ENCODE data around the gene CARMIL3.

The CARMIL3 gene

DNA sequence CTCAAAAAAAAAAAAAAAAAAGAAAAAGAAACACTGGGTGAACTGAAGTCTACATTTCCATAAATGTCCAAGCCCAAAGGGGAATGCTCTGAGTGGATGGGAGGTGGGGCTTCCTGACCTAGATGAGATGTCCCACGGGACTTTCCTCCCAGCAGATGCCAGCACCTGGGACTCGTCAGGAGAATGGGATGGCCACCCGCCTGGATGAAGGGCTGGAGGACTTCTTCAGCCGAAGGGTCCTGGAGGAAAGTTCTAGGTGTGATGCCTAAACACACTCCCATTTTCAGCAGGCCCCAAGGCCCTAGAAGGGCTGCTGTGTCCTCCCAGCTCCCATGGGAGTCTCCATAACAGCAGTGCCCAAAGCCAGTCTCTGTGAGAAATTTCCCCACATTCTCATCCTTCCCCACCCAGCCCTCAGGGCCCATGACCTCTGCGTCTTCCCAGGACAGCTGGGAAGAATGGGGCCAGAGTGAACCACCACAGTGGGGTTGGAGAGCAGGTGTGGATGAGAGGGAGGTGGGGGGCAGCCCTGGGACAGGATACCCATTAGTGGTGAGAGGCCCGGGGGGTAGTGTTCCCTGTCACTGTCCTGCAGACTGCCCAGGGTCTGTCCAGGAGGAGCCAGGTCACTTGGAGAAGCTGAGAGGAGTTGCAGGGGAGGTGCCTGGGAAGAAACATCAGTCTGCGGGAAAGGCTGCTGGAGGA, 12.4 kb downstream of the CARMIL3 start:
- no peak for DNase-seq

DNA sequence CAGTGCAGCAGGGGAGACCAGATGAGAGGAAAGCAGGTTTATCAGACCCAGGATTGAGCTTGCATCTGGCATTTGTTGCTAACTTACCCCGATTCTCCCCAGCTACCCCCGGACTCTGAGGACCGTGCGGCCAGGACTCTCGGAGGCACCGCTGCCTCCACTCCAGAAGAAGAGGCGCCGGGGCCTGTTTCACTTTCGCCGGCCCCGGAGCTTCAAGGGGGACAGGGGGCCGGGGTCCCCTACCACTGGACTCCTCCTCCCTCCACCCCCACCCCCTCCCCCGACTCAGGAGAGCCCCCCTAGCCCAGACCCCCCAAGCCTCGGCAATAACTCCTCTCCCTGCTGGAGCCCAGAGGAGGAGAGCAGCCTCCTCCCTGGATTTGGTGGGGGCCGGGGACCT, 13.0 kb downstream of the CARMIL3 start:
- no peak for DNase-seq

DNA sequence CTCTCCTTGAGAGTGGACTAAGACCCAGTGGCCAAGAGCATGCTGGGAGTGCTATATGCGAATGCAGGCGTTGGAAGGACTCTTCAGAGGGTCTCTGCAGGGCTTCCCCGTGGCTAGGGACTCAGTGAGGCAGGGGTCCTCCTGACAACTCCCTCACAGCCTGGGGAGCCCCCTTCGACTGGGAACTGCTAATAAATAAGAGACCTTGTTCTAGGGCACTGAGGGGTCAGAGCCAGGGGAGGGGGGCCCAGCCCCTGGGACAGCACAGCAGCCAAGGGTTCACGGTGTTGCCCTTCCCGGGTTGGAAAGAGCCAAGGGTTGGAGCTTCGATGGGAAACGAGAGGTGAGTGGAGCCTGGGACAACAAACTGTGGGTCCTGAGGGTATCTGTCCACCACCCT, 13.6 kb downstream of the CARMIL3 start:
- DNase-seq, result no peak

DNA sequence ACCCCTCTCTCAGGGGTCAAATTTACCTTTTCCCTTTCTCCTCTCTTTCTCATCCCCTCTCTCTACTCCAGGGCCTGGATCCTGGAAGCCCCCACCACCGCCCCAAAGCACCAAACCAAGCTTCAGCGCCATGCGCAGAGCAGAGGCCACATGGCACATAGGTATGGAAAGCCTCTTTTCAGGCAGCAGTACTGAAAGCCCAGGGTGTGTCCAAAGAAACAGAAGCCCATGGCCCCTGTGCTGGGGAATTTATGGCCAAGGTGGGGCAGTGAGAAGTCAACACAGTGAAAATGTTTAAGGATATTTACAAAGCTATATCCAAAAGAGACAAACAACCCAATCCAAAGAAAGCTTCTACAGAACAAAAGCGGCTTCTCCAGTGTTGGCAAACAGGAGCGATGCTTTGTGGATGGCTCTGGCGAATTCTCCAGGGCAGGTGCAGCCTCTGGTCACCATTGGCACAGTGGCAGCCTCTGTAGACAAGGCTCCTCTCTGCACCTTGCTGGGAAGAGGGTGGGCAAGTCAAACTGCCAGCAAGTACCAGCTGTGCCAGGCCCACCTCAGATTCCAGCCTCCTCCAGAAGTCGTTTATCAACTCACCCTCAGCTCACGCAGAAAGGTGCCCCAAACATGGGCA, 14.8 kb downstream of the CARMIL3 start:
- DNase-seq, result no peak

DNA sequence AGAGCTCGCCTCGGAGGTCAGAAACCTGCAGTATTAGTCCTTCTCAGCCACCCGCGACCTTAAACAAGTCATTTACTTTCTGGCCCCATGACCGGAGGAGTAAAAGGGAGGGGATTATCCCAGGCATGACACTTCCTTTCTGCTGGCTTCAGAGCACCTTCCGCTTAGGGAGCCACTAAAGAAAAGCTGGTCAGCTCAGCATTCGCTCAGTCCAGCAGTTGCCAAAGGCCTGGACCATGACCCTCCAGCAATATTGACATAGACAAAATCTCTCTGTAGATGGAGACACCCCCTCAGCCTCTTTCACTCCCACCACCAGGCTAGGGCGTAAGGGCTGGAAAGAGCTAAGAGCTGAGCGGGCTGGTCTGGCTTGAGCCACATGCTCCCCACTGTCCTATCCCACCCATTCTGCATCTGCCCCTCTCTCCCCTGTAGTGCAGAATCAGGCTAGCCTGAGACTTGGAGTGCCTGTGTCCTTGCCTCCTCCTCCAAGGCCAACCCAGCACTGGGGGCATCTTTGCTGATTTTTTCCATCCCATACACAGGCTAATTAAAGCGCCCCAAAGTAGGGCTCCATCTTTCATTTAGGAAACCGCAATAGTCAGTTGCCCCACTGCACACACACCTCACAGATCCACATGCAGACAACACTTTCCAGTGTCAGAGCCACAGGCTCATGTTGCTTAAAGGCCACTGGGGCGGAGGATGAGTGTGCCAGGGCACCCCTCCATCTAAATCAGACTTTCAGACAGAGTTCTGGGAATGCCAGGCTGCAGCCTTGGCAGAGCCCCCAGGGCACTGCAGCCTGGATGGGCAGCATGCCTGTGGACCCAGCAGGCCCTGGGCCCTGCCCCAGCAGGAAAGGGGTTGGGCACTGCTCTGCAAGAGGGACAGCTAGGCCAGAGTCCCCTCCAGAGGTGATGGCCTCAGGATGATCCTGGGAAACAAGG, 15.6 kb downstream of the CARMIL3 start:
- DNase-seq, result peak in 1 of 2 donors; percentile 48

DNA sequence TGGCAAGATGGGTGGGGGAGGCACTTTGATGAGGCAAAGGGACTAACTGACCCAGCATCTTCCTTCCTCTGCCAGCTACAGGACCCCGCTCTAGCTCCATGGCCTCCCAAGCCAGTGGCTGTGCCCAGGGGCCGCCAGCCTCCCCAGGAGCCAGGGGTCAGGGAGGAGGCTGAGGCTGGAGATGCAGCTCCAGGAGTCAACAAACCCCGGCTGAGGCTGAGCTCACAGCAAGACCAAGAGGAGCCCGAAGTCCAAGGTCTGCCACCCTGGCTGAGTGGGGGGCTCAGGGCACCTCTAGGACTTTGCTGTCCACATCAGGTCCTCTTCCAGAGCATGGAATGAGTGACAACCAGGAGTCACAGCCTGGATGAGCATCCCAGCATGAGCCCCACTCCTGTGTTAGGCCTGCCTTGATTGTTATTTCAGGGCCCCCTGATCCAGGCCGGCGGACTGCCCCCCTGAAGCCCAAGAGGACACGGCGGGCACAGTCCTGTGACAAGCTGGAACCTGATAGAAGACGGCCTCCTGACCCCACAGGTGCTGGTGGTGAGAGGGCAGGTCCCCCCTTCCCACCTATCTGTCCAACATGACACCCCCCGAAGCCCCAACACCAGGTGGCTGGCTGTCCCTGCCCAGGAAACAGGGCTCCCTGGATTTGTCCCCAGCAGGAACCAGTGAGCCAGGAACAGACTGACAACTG, 17.1 kb downstream of the CARMIL3 start:
- no peak for DNase-seq

DNA sequence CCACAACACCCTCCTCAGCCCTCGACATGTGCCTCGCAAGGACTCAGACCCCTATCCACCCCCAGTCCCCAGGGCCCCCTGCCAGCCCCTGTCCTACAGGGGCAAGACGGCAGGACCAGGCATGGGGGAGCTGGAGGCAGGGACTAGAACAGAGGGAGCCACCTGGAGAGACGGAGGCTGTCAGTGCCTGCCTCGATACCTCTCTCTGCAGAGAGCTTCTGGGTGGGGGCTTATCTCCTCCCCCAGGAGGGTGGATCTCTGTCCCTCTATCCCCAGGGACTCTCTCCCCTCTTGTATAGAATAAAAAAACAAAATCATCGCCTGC, 17.6 kb downstream of the CARMIL3 start:
- no peak for DNase-seq

DNA sequence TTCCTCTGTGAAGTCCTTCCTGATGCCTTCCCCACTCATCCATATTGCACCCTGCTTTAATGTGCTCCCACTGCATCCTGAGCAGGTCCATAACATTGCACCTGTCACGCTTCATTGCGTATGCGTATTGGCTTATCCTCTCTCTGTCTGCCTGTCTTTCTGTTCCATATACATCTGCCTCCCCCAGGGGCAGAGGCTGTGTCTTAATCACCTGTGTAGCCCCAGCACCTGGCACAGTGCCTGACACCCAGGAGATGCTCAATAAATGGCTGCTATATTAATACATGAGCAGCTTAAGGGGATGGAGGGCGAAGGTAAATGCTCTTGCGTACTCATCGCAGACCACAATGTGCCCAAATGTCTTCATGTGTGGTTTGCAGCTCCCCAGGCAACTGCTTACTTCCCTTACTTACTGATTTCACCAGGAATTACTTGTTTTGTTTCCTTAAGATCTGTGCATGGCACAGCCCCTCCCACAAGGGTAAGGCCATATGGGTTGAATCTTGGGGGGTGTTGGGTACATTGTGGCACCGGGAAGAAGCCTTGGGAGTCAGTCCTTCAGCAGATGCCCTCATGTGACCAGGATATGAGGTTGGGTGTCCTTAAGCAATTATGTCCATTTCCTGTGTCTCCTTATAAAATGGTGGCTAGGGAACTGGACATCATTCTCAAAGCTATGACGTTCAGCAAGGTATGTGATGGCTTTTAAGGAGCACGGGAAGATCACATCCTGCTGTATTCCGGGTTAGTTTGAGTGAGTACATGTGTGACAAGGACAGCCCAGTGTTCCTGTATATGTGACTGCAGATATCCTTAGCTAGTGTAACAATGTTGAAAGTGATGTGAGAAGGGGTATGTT, 18.7 kb downstream of the CARMIL3 start:
- no peak for DNase-seq

DNA sequence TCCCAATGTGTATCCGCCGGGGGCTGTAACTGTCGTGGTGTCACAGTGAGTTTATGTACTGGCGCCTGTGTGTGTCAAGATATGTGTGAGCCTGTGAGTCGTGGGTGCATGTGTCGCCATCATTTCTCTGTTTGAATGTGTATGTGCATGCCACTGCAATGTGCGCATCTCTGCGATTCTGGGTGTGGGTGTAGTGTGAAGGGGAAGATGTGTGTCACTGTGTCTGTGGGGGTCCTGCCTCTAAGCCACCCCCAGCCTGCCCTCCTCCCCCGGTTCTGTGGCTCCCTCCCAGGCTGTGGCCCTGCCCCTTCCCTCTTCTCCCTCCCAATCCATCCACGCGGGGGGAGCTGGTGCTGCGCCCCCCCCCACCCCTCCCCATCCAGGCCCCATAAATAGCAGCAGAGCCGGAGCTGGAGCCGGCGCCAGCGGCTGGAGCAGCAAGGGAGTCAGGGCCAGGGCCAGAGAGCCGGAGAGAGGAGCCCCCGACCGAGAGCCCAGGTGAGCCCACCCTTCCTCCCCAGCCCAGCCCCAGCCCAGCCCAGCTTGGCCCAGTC, 19.4 kb downstream of the CARMIL3 start, which contains the start of gene CPNE6:
Gene CPNE6 (plus strand): TSS at position 419 of the 554 bp plus-strand sequence. CDS start 1,375 bp downstream, outside the sequence.
- peak in 1 of 2 donors; percentile 34 for DNase-seq

DNA sequence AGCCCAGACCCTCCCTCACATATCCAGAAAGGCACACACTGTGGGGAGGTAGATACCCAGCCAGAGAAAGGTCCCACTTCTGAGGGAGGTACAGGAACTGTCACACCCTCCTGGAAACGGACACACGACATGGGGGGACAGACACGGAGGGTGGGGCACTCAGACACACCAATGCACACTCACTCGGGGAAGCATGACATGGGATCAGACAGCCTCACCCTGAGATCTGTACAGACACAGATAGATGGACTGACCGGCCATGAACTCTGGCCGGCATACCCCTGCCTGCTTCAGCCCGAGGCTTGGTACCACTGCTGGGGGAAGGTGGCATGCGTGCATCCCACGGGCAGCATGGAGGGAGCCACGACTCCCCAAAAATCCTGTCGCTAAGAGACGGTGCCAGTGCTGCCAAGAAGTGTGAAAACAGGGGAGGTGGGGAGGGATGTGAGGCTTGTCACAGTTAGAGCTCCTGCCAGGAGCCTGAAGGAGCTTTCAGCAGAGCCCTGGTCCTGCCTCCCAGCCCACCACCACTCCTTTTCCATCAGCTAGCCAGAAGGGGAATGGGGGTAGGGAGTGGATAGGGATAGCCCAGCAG, 20.1 kb downstream of the CARMIL3 start:
- DNase-seq, result no peak

DNA sequence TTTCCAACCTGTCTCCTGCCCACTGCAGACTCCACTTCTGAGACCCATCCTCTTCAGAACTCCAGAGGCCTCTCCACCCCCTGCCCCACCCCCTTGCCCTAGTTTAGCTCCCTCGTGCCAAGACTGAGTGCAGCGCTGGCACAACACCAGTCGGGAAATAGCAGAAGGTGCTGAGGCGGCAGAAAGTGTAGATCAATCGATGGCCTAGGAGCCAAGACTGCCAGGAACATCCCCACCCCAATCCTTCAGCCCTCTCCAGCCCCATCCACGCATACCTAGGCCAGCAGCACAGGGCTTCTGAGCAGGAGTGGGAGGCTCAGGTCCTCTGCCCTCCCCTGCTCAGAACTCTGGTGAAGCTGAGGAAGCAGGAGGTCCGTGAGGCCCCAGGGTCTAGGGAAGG, 20.6 kb downstream of the CARMIL3 start:
- peak in 1 of 2 donors; percentile 27 for DNase-seq

DNA sequence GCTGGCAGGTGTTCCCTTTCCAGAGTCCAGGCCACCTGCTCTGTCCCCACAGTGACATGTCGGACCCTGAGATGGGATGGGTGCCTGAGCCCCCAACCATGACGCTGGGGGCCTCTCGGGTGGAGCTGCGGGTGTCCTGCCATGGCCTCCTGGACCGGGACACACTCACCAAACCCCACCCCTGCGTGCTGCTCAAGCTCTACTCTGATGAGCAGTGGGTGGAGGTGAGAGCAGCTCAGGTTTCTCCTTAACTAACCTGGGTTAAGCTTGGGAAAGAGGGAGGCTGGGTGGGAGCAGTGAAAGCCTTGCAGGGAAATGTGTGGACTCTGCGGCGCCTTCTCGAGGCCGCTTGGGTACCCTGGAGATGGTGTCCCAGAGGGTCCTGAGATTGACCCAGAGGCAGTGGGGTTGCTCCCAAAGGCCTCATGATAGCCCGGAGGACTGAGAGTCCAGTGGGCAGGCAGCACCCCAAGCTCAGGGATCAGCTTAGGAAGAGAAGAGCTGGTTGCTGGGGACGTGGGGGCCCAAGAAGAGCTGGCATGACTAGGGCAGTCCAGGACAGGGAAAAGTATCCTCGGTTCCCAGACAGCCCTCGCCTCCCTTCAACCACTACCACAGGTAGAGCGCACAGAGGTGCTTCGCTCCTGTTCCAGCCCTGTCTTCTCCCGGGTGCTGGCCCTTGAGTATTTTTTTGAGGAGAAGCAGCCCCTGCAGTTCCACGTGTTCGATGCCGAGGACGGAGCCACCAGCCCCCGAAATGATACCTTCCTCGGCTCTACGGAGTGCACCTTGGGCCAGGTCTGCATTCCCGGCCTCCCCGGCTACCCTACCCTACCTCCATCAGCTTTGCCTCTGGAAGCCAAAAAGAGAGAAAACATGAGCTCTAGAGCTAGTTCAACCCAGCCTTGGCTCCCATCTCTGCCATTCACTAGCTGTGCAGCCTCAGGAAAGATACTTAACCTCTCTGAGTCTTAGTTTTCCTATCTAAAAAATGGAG, 21.4 kb downstream of the CARMIL3 start:
- DNase-seq, result no peak

DNA sequence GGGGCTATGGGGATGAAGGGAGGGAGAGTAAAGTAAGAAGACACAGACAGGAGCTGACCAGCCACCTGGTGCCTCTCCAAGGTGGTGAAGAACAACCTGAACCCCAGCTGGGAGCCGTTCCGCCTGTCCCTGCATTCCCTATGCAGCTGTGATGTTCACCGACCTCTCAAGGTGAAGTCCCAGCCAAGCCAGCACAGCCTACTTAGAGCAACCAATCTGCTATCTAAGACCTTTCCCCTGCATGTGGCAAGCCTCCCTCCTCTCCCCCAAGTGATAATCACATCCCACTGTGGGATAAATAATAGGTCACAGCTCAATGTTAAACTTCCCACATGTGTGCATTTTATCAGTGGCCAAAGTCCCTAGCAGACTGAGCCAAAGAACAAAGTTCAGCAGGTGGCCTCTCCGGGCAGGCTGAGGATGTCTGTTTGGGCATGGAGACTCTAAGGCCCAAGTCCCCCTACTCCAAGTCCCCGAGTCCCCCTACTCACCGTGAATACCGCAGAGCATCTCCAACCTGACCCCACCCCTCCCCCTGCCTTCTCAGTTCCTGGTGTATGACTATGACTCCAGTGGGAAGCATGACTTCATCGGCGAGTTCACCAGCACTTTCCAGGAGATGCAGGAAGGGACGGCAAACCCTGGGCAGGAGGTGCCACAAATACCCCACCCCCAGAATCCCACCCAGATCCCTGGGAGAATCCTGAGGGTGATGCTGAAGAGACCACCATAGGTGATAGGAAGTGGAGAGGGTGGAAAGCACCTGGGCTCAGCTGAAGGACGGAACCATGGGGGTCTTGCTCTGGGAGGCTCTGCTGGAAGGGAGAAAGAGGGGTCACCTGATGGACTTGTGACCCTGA, 23.0 kb downstream of the CARMIL3 start:
- DNase-seq, result no peak

DNA sequence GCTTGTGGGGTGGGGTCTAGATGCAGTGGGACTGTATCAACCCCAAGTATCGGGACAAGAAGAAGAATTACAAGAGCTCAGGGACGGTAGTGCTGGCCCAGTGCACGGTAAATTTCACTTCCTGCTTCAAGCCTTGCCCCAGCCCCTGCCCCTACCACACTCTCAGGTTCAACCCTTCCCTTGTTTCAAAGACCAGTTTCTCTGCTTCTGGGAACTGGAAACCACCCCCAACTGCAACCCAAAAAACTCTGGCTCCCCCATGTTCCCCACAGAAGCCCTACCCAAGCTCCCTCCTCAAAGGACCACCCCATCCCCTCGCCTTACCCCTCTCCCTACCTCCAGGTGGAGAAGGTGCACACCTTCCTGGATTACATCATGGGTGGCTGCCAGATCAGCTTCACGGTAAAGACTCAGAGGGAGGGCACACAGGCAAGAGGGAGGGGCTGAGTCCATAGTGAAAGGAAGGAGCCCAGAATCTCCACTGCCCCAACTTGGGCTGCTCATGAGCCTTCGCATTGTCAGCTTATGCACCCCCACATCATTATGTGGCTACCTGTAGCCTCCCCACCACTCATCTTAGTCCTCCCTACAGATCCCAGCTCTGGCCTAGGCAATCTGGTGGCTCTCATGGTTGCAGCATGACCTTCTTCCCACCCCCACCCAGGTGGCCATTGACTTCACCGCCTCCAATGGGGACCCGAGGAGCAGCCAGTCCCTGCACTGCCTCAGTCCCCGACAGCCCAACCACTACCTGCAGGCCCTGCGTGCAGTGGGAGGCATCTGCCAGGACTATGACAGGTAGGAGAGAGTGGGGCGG, 23.9 kb downstream of the CARMIL3 start:
- DNase-seq, result no peak

DNA sequence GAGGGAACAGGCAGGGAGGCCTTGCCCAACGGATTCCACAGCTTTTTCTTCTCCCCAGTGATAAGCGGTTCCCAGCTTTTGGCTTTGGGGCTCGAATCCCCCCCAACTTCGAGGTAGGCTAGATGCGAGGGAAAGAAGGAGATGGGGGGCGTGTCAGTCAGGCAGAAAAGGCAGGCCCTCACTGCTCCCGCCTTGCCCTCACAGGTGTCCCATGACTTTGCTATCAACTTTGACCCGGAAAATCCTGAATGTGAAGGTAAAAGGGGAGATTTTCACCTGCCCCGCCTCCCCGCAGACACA, 24.4 kb downstream of the CARMIL3 start:
- no peak for DNase-seq

DNA sequence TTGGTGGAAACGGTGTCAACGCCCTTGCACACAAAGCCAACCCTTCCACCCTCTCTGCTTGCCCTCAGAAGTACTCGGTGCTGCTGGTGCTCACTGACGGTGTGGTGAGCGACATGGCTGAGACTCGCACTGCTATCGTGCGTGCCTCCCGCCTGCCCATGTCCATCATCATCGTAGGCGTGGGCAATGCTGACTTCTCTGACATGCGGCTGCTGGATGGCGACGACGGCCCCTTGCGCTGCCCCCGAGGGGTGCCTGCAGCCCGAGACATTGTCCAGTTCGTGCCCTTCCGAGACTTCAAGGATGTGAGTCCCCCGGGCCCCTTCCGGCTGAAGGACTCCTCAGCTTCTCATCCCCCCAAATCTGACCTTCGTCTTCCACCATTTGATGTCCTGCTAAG, 25.3 kb downstream of the CARMIL3 start:
- DNase-seq, result no peak

DNA sequence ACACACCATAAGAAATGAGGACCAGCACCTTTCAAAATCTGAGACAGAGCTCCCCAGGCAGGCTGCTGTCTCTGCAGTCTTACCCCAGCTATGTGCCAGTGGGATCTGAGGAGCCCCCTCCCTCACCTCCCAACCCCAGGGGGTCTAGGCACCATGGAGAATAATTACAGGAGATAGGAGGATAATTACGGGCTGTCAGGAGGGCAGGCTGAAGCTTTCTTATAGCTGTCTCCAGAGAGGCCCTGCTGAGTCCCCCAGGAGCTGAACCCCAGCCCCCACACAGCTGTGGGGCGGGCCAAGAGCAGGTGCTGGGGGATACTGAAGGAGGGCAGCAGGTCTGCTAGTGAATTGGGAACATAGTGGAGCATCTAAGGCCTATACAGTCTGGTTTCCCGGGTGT, 26.3 kb downstream of the CARMIL3 start:
- DNase-seq, result no peak

DNA sequence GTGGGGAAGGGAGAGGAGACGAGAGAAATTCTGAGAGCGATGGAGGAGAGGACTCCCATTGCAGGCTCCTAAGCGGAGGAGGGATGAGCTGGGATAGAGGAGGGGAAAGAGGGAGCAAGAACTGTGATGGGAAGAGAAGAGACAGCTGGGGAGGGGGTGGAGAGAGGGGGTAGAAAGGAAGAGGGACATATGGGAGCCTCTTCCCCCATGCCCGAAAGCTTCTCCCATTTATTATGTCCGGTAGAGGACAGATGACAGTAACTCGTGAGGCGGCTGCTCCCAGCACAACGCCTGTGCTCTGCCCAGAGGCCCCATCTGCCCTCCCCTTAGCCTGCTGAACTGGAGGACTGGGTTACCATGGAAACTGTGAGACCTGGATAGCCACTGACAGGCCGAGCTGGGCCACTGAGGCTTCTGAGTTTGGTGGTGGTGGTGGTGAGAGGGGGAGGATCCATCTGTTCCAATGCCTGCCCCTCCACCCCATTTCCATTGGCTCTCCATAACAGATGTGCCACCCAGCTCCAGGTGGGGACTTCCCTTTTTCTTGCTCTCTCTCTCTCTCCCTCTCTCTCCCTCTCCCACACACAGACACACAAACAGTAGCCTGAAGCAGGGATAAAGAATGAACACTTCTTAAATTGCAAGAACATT, 27.8 kb downstream of the CARMIL3 start:
- peak in 1 of 2 donors; percentile 20 for DNase-seq

Data from hippocampal formation (tissue), 2 donors.